NB4 (cell line): ENCODE data around the gene FASN.

Experiments used
- CTCF ChIP-seq: IDR thresholded peaks from one replicate; pipeline ENCODE4 v1.5.1; 2012; ENCODE audit warnings: low read depth, low read length
- POLR2A ChIP-seq: IDR thresholded peaks from 2 replicates; pipeline ENCODE4 v1.6.1; 2011; ENCODE audit warnings: mild to moderate bottlenecking; ENCODE audit not compliant: insufficient read length; ENCODE audit errors: extremely low read depth

GRCh38 chr17:82036634-82037091, 61.4 kb downstream of the FASN start:
- TF ChIP-seq CTCF: no peak
- TF ChIP-seq POLR2A: no peak
